HG03025 (cell line): Measurements from ENCODE around the gene ZACN.
"Not testable (repeated sequence)": the region's sequence is repeated elsewhere in the genome, so short reads cannot be mapped to it uniquely, and the experiment has no call there.

Source experiments
- ATAC-seq: cut with Tn5 transposase; IDR thresholded peaks from one replicate; pipeline ENCODE4 v1.9.1; 2021; ENCODE audit warnings: mild to moderate bottlenecking, moderate library complexity; ENCODE audit not compliant: unreplicated experiment, low FRiP score

Gene ZACN

DNA sequence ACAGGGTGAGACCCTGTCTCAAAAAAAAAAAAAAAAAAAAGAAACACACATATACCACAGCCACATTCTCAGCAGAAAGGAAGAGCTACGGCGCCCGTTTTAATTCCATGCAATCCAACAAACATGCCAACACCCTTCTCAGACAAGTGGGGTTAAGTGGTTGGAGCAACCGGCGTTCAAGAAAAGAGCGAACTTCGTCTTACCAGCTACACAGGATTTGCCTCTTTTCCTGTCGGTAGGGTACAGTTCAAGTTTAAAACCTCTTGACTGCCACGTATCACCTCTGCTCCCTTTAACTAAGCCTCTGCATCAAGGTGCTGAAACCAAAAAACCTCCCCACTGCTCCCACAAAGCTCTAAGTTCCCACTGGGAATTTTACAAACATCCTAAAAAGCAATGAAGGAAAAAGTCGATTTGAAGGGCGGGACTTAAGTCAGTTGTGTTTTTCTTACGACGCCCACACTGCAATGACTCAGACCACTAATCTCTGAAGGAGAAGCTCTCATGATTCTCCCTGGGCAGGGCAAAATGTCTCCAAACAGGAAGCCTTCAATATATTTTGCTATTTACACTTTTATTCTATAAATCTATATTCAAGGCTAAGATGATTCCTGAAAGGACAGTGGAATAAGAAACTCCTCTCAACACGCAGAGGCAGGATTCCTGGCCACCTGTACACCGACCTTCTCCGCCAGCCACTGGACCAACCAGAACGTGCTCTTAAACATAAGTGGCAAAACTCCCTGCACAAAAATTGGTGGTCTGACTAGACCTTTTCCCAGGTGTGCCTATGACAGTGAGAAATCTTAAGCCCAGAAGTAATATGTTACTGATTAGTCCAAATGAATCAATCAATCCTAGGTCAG is 25.5 kb upstream of the ZACN start:
- ATAC-seq = no peak

- ATAC-seq = no peak
Measured at GRCh38 chr17:76054112-76054476, 24.9 kb upstream of the ZACN start.

GRCh38 chr17:76056882-76057281 is 22.1 kb upstream of the ZACN start:
- no peak for ATAC-seq

- not testable (repeated sequence) for ATAC-seq
Measured at GRCh38 chr17:76058264-76058663, 20.7 kb upstream of the ZACN start.

- no peak for ATAC-seq
Measured at GRCh38 chr17:76063875-76064546, 15.0 kb upstream of the ZACN start.

DNA sequence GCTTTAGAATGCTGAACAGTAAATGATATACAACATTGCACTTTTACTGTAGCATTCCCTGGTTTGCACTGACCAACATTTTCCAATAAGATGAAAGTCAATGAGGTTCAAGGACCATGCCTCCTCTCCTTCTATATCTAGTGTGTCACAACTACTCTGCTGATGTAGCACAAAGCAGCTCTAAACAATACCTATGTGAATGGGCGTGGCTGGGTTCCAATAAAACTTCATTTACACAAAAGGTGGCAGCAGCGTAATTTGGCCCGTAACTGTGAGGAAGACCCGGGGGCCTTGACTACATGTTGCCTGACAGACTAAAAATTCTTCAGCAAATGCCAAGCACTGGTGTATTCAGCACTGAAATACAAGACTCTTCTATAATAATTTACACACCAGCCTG is 13.2 kb upstream of the ZACN start:
- ATAC-seq = no peak

DNA sequence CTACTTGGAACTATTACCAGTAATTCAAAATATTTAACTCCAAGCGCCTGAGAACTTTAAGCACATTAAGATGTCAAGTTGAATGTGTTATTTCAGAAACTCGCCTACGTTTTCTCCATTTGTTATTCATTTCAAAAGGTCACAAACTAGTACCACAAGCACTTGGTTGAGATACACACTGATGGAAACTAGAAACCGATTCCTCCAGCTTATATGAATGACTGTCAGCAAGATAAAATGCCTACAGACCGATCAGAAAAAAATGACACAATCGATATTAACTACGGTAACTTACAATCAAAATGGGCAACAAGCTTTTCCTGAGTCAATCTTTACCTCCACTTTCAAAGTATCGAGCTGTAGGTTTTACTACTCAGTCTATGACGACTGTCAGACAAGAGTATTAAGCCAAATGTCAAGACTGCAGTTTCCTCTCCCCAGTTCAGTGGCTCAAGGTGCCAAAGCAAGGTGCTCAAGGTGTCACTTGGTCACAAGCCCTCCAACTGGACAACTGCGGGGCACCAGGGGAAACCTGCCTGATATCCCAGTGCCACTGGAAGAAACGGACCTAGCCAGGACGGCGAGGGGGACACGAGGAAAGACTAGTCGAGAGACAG is 7.3 kb upstream of the ZACN start:
- peak; percentile 8 for ATAC-seq

GRCh38 chr17:76072148-76072858 is 6.7 kb upstream of the ZACN start, which contains the start of gene SRP68:
SRP68 (minus strand) TSS chr17:76072517; CDS start chr17:76072491, 26 bp downstream.
- peak; percentile 61 for ATAC-seq

- no peak for ATAC-seq
Measured at GRCh38 chr17:76074390-76075363, 4.3 kb upstream of the ZACN start, which contains the start of gene GALR2. GALR2 (plus strand) TSS chr17:76074781; CDS start chr17:76074884, 103 bp downstream.

- ATAC-seq = no peak
Measured at GRCh38 chr17:76075364-76076145, 3.4 kb upstream of the ZACN start.

DNA sequence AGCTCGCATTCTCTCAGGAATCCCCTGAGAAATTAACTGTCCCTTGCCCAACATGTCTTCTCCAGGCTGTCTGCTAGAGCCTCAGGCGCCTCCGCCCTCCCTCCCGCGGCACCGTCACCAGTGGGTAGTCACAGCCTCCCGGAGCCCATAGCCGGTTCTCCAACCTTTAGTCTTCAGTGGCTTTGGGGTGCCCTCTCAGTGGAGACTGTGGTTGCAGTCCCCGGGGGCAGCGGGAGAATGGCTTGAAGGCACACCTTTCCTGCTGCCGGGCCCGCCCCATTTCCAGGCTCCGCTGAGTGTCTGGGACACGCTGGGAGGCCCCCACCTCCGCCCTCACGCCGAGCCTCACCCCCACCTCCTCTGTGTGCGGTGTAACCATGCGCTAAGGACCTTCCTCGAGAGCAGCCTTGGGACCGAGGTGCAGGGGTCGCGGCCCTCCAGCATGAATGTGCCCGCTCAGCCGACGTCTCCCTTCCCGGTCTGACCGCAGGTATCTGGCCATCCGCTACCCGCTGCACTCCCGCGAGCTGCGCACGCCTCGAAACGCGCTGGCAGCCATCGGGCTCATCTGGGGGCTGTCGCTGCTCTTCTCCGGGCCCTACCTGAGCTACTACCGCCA is 2.7 kb upstream of the ZACN start:
- no peak for ATAC-seq

- no peak for ATAC-seq
Measured at GRCh38 chr17:76076765-76077583, 2.0 kb upstream of the ZACN start.

GRCh38 chr17:76077584-76078110 is 1.3 kb upstream of the ZACN start:
- ATAC-seq = no peak

- ATAC-seq = not testable (repeated sequence)
Measured at GRCh38 chr17:76078370-76078769, 612 bp upstream of the ZACN start.

- ATAC-seq = no peak
Measured at GRCh38 chr17:76079535-76079955, 563 bp downstream of the ZACN start.

GRCh38 chr17:76079956-76080767 is 1.2 kb downstream of the ZACN start:
- no peak for ATAC-seq
